Body of pancreas (tissue), 4 donors: ENCODE measurements around the gene WASF3.

Source experiments
- CTCF ChIP-seq, 7 experiments: fragments of 450-650 bp in 4 of 7; fragments of 200-600 bp in 3 of 7; sonication (generic) in 3 of 7; IDR thresholded peaks; one replicate each; pipeline ENCODE4 v1.5.1; 2016 to 2019; ENCODE audit warnings: antibody characterized with exemption in 7 of 7
- POLR2A ChIP-seq, 3 donors: fragments of 450-650 bp; IDR thresholded peaks; one replicate each; pipeline ENCODE4 v1.6.1; 2016; ENCODE audit warnings: antibody characterized with exemption in 3 of 3, mild to moderate bottlenecking in 2 of 3

- TF ChIP-seq POLR2A (IDR thresholded peaks at IDR 0.05) (no peak), CTCF (IDR thresholded peaks at IDR 0.05) (no peak)
These were observed 757 bp downstream of the WASF3 start for GRCh38 chr13:26558074-26558805.
